Stimulated activated CD4-positive, alpha-beta T cell treated with anti-CD3 and anti-CD28 coated beads, TNF-alpha, amount 100 ng/mL, for 24 hours (primary cell): ENCODE results near the gene EPGN.

Experiments
- DNase-seq, 3 experiments: peaks; one replicate each; pipeline ENCODE4 v3.0.0-alpha.2; 2020; ENCODE audit warnings: low read depth in 3 of 3

The EPGN gene

GRCh38 chr4:74309223-74309622 lies 953 bp downstream of the EPGN start:
- DNase-seq = no peak

- no peak for DNase-seq
Measured at GRCh38 chr4:74311696-74312313, 3.5 kb downstream of the EPGN start.

- DNase-seq = no peak
Measured at GRCh38 chr4:74314329-74314728, 6.1 kb downstream of the EPGN start.

- DNase-seq = no peak
Measured at GRCh38 chr4:74314944-74315343, 6.7 kb downstream of the EPGN start.

- no peak for DNase-seq
Measured at GRCh38 chr4:74315376-74315775, 7.1 kb downstream of the EPGN start.

- DNase-seq = no peak
Measured at GRCh38 chr4:74316397-74316796, 8.1 kb downstream of the EPGN start.

GRCh38 chr4:74317616-74318246 lies 9.5 kb downstream of the EPGN start:
- DNase-seq = no peak

- DNase-seq = no peak
Measured at GRCh38 chr4:74318276-74318675, 10.0 kb downstream of the EPGN start.

- DNase-seq = no peak
Measured at GRCh38 chr4:74319470-74319869, 11.2 kb downstream of the EPGN start.

- DNase-seq = peak in 1 of 3 experiments; percentile 13
Measured at GRCh38 chr4:74320559-74321118, 12.4 kb downstream of the EPGN start.

- DNase-seq = no peak
Measured at GRCh38 chr4:74322301-74322700, 14.0 kb downstream of the EPGN start.

GRCh38 chr4:74323663-74324062 lies 15.4 kb downstream of the EPGN start:
- no peak for DNase-seq

GRCh38 chr4:74324262-74324661 lies 16.0 kb downstream of the EPGN start:
- no peak for DNase-seq

GRCh38 chr4:74325886-74326285 lies 17.6 kb downstream of the EPGN start:
- DNase-seq = no peak

GRCh38 chr4:74327762-74328161 lies 19.5 kb downstream of the EPGN start:
- DNase-seq = no peak

- no peak for DNase-seq
Measured at GRCh38 chr4:74328501-74328900, 20.2 kb downstream of the EPGN start.

- no peak for DNase-seq
Measured at GRCh38 chr4:74329307-74329706, 21.0 kb downstream of the EPGN start.

- no peak for DNase-seq
Measured at GRCh38 chr4:74330295-74330750, 22.1 kb downstream of the EPGN start.

- no peak for DNase-seq
Measured at GRCh38 chr4:74331252-74331651, 23.0 kb downstream of the EPGN start.

- no peak for DNase-seq
Measured at GRCh38 chr4:74331944-74332343, 23.7 kb downstream of the EPGN start.

GRCh38 chr4:74334636-74335035 lies 26.4 kb downstream of the EPGN start:
- no peak for DNase-seq

GRCh38 chr4:74335341-74336021 lies 27.2 kb downstream of the EPGN start:
- no peak for DNase-seq

GRCh38 chr4:74338792-74339333 lies 30.6 kb downstream of the EPGN start:
- DNase-seq = no peak
